K562 (cell line): ENCODE results near the gene PBXIP1. TPM values are rescaled to one million over a fixed set of nuclear protein-coding genes. Genes with fewer than 3 reads are reported as not detected.

ENCODE experiments used
- ETV5 ChIP-seq: sonication (generic); formaldehyde crosslinking; IDR thresholded peaks from 2 replicates; pipeline ENCODE4 v1.4.0; 2020; ENCODE audit warnings: low read depth, mild to moderate bottlenecking, missing genetic modification reagents
- NCOR1 ChIP-seq: fragments of 450-650 bp; IDR thresholded peaks from 2 replicates; pipeline ENCODE4 v1.6.1; 2016; ENCODE audit warnings: mild to moderate bottlenecking, moderate library complexity
- NELFE ChIP-seq: IDR thresholded peaks from 2 replicates; pipeline ENCODE4 v1.6.1; 2011; ENCODE audit warnings: mild to moderate bottlenecking; ENCODE audit not compliant: insufficient read depth, insufficient read length
- SAFB2 ChIP-seq: fragments of 200-400 bp; formaldehyde crosslinking; IDR thresholded peaks from 2 replicates; pipeline ENCODE4 v1.6.1; 2018; ENCODE audit warnings: borderline replicate concordance, low read length, low read depth, moderate library complexity; ENCODE audit not compliant: severe bottlenecking
- SIX5 ChIP-seq, 2 experiments: IDR thresholded peaks; 2 replicates each; pipeline ENCODE4 v1.6.1; 2011; ENCODE audit warnings: low read length in 2 of 2, borderline replicate concordance in 1 of 2, low read depth in 1 of 2, mild to moderate bottlenecking in 1 of 2, moderate library complexity in 1 of 2; ENCODE audit not compliant: insufficient read depth in 1 of 2
- SP1 ChIP-seq: sonication (generic); formaldehyde crosslinking; IDR thresholded peaks from 2 replicates; pipeline ENCODE4 v1.8.1; 2022; ENCODE audit warnings: mild to moderate bottlenecking, missing genetic modification reagents
- TBP ChIP-seq: optimal IDR thresholded peaks from 2 replicates; pipeline ENCODE3; 2011; ENCODE audit warnings: low read depth, low read length, improper control_type of control experiment
- ZFP36 ChIP-seq: fragments of 150-350 bp; IDR thresholded peaks from 2 replicates; pipeline ENCODE4 v1.6.1; 2018; ENCODE audit warnings: low read length, low read depth; ENCODE audit not compliant: partially characterized antibody
- polyA plus RNA-seq, 8 experiments: library from polyadenylated mRNA; depleted of rRNA in 4 of 8; stranded (reverse) in 5 of 8; unstranded in 3 of 8; fragments of >200 nt; fragmentation: Nextera tagmentation in 2 of 8; fragmentation: Illumina TruSeq in 1 of 8; extraction: Ambion mirVana in 2 of 8; extraction: Trizol in 1 of 8; gene quantifications; 2 replicates each; pipeline versions ENCODE4 v1.2.1 to v1.2.3, GENCODE V29; 2011 to 2014; ENCODE audit warnings: inconsistent platforms in 1 of 8, missing spikeins in 1 of 8
- total RNA-seq, 7 experiments: library from RNA; depleted of rRNA in 6 of 7; stranded (reverse); fragments of >200 nt in 6 of 7; fragmentation: Illumina TruSeq in 2 of 7; extraction: Trizol in 2 of 7; gene quantifications; 2 replicates each; pipeline versions ENCODE4 v1.2.1 to v1.2.3, GENCODE V29; 2011 to 2021; ENCODE audit warnings: low replicate concordance in 1 of 7
- TF ChIP-seq, protein P1 (sequence below), 2 experiments: fragments of 450-650 bp; formaldehyde crosslinking in 1 of 2; IDR thresholded peaks; 2 replicates each; pipeline versions ENCODE4 v1.4.0 to v1.6.1; 2014 to 2020; ENCODE audit warnings: mild to moderate bottlenecking in 2 of 2, borderline replicate concordance in 1 of 2, low read depth in 1 of 2
- TF ChIP-seq, protein P2 (sequence below), 2 experiments: fragments of 450-650 bp in 1 of 2; IDR thresholded peaks; 2 replicates each; pipeline ENCODE4 v1.6.1; 2011 to 2017; ENCODE audit warnings: low read depth in 2 of 2, antibody characterized with exemption in 1 of 2, borderline replicate concordance in 1 of 2, low read length in 1 of 2, mild to moderate bottlenecking in 1 of 2, mixed read lengths in 1 of 2; ENCODE audit not compliant: control insufficient read depth in 1 of 2
- TF ChIP-seq, protein P3 (sequence below): fragments of 450-650 bp; IDR thresholded peaks from 2 replicates; pipeline ENCODE4 v1.7.0; 2016; ENCODE audit warnings: borderline replicate concordance

PBXIP1 gene
- total and polyA plus RNA-seq, 9 of the 15 experiments (the other 6 are each of a cell fraction or from before 2014, with no cell fraction given) = 0.13 to 8.3 (median 5.8) TPM

DNA sequence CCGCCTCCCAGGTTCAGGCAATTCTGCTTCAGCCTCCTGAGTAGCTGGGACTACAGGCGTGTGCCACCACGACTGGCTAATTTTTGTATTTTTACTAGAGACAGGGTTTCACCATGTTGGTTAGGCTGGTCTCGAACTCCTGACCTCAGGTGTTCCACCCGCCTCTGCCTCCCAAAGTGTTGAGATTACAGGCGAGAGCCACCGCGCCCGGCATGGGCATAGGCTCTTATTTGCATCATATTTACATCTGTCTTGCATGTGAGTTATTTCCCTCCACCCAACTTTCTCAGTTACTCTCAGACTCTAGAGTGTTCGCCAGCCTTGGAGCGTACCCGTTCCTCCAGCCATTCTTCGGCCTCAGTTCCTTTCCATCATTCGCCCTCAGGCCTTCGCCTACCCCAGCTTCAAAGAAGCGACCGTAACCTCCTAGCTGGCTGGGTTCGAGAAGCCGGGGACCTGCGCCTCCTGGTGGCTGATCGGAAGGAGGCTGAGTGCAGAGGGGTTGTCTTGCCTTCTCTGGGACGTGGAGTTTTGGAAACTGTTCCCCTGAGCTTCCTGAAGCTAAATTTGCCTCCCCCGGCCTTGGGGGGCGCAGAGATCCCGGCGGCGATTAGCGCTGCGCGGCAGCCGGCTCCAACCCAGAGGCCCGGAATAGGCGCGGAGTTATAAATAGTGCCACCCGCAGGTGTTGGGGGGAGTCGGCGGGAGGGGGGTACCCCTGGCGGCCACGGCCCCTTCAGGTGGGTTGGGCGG lies 43.1 kb upstream of the PBXIP1 start (continued):
- TF ChIP-seq, protein P1, sequence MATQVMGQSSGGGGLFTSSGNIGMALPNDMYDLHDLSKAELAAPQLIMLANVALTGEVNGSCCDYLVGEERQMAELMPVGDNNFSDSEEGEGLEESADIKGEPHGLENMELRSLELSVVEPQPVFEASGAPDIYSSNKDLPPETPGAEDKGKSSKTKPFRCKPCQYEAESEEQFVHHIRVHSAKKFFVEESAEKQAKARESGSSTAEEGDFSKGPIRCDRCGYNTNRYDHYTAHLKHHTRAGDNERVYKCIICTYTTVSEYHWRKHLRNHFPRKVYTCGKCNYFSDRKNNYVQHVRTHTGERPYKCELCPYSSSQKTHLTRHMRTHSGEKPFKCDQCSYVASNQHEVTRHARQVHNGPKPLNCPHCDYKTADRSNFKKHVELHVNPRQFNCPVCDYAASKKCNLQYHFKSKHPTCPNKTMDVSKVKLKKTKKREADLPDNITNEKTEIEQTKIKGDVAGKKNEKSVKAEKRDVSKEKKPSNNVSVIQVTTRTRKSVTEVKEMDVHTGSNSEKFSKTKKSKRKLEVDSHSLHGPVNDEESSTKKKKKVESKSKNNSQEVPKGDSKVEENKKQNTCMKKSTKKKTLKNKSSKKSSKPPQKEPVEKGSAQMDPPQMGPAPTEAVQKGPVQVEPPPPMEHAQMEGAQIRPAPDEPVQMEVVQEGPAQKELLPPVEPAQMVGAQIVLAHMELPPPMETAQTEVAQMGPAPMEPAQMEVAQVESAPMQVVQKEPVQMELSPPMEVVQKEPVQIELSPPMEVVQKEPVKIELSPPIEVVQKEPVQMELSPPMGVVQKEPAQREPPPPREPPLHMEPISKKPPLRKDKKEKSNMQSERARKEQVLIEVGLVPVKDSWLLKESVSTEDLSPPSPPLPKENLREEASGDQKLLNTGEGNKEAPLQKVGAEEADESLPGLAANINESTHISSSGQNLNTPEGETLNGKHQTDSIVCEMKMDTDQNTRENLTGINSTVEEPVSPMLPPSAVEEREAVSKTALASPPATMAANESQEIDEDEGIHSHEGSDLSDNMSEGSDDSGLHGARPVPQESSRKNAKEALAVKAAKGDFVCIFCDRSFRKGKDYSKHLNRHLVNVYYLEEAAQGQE (IDR thresholded peaks at IDR 0.05; ENCODE audit: borderline replicate concordance) = peak; percentile 81
- TF ChIP-seq, protein P1 (CRISPR knock-in tag; IDR thresholded peaks at IDR 0.05; ENCODE audit: low read depth) = no peak
- TF ChIP-seq ZFP36 (peak; percentile 6), SIX5 (IDR thresholded peaks at IDR 0.05; ENCODE audit: borderline replicate concordance in 1 of 2, insufficient read depth in 1 of 2, low read depth in 1 of 2, low read length in 2 of 2) (no peak), ETV5 (CRISPR knock-in tag) (peak; percentile 44; the same call in 1 of the 2 replicates), TBP (peak; percentile 81), SAFB2 (no peak), NCOR1 (0 out of 2 replicates have a peak, but pooled peaks have one; percentile 28), SP1 (peak; percentile 50; the same call in 1 of the 2 replicates), NELFE (no peak)
- TF ChIP-seq, protein P2, sequence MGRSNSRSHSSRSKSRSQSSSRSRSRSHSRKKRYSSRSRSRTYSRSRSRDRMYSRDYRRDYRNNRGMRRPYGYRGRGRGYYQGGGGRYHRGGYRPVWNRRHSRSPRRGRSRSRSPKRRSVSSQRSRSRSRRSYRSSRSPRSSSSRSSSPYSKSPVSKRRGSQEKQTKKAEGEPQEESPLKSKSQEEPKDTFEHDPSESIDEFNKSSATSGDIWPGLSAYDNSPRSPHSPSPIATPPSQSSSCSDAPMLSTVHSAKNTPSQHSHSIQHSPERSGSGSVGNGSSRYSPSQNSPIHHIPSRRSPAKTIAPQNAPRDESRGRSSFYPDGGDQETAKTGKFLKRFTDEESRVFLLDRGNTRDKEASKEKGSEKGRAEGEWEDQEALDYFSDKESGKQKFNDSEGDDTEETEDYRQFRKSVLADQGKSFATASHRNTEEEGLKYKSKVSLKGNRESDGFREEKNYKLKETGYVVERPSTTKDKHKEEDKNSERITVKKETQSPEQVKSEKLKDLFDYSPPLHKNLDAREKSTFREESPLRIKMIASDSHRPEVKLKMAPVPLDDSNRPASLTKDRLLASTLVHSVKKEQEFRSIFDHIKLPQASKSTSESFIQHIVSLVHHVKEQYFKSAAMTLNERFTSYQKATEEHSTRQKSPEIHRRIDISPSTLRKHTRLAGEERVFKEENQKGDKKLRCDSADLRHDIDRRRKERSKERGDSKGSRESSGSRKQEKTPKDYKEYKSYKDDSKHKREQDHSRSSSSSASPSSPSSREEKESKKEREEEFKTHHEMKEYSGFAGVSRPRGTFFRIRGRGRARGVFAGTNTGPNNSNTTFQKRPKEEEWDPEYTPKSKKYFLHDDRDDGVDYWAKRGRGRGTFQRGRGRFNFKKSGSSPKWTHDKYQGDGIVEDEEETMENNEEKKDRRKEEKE (IDR thresholded peaks at IDR 0.05; ENCODE audit: borderline replicate concordance in 1 of 2, control insufficient read depth in 1 of 2, low read depth in 2 of 2, low read length in 1 of 2) = 0 out of 4 replicates have a peak, but pooled peaks of 1 of the 2 experiments have one; percentile 66
- TF ChIP-seq, protein P3, sequence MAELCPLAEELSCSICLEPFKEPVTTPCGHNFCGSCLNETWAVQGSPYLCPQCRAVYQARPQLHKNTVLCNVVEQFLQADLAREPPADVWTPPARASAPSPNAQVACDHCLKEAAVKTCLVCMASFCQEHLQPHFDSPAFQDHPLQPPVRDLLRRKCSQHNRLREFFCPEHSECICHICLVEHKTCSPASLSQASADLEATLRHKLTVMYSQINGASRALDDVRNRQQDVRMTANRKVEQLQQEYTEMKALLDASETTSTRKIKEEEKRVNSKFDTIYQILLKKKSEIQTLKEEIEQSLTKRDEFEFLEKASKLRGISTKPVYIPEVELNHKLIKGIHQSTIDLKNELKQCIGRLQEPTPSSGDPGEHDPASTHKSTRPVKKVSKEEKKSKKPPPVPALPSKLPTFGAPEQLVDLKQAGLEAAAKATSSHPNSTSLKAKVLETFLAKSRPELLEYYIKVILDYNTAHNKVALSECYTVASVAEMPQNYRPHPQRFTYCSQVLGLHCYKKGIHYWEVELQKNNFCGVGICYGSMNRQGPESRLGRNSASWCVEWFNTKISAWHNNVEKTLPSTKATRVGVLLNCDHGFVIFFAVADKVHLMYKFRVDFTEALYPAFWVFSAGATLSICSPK = no peak
